ENCODE measurements around the gene SP3. TPM values are rescaled to one million over a fixed set of nuclear protein-coding genes. Genes with fewer than 3 reads are reported as not detected.
A peak's percentile ranks its signal among the peaks of the same experiment; 100 is the strongest.

SP3 gene
- polyA plus RNA-seq, 1 experiment, result 71.8 TPM

- Histone ChIP-seq H3K4me3 (ENCODE audit: low read depth, low read length) (no peak overlapping the region), H3K9me3 (ENCODE audit: control insufficient read depth, insufficient read depth, low read length) (no peaks in the 10 kb centered on the region), H3K27me3 (ENCODE audit: control insufficient read depth, insufficient read depth, low read length) (peaks cover 2% of the 10 kb centered on the region), H3K27ac (ENCODE audit: low read depth, low read length) (no peak overlapping the region)
- CTCF ChIA-PET, result no interaction called here
- DNase-seq (ENCODE audit: low read depth, low spot score), result no peak
- POLR2A ChIA-PET, result interaction anchor here (1.7 kb wide), 1 partner anchor 33 kb away, joined by 7 read pairs; no protein-coding TSS in a partner anchor
- no peak for TF ChIP-seq CTCF (IDR thresholded peaks at IDR 0.05; ENCODE audit: low read depth, low read length)
Measured at GRCh38 chr2:173998386-173998785, 33.2 kb upstream of the SP3 start.

- no peak for TF ChIP-seq CTCF (IDR thresholded peaks at IDR 0.05; ENCODE audit: low read depth, low read length)
- H3K27ac ChIP-seq (ENCODE audit: low read depth, low read length), result no peak overlapping the region
- H3K4me3 ChIP-seq (ENCODE audit: low read depth, low read length), result no peak overlapping the region
- POLR2A ChIA-PET, result interaction anchor here (1.7 kb wide), 1 partner anchor 32 kb away, joined by 7 read pairs; no protein-coding TSS in a partner anchor
- no peak for DNase-seq (ENCODE audit: low read depth, low spot score)
- peaks cover 2% of the 10 kb centered on the region for H3K27me3 ChIP-seq (ENCODE audit: control insufficient read depth, insufficient read depth, low read length)
- H3K9me3 ChIP-seq (ENCODE audit: control insufficient read depth, insufficient read depth, low read length), result no peaks in the 10 kb centered on the region
- CTCF ChIA-PET, result no interaction called here
Measured at GRCh38 chr2:173997753-173998152, 32.6 kb upstream of the SP3 start.

GRCh38 chr2:173997269-173997668 is 32.1 kb upstream of the SP3 start:
- H3K27ac ChIP-seq (ENCODE audit: low read depth, low read length), result peak overlapping the region; percentile 33
- peaks cover 2% of the 10 kb centered on the region for H3K27me3 ChIP-seq (ENCODE audit: control insufficient read depth, insufficient read depth, low read length)
- TF ChIP-seq CTCF (IDR thresholded peaks at IDR 0.05; ENCODE audit: low read depth, low read length), result no peak
- ChIA-PET POLR2A (no interaction called here), CTCF (no interaction called here)
- H3K4me3 ChIP-seq (ENCODE audit: low read depth, low read length), result no peak overlapping the region
- DNase-seq (ENCODE audit: low read depth, low spot score), result no peak
- no peaks in the 10 kb centered on the region for H3K9me3 ChIP-seq (ENCODE audit: control insufficient read depth, insufficient read depth, low read length)

- no peak overlapping the region for H3K27ac ChIP-seq (ENCODE audit: low read depth, low read length)
- CTCF ChIA-PET, result no interaction called here
- POLR2A ChIA-PET, result no interaction called here
Measured at GRCh38 chr2:173996766-173997165, 31.6 kb upstream of the SP3 start.

GRCh38 chr2:173993459-173993858 is 28.3 kb upstream of the SP3 start:
- DNase-seq (ENCODE audit: low read depth, low spot score), result no peak
- Histone ChIP-seq H3K9me3 (ENCODE audit: control insufficient read depth, insufficient read depth, low read length) (no peaks in the 10 kb centered on the region), H3K27ac (ENCODE audit: low read depth, low read length) (no peak overlapping the region), H3K27me3 (ENCODE audit: control insufficient read depth, insufficient read depth, low read length) (peaks cover 2% of the 10 kb centered on the region), H3K4me3 (ENCODE audit: low read depth, low read length) (no peak overlapping the region)
- no peak for TF ChIP-seq CTCF (IDR thresholded peaks at IDR 0.05; ENCODE audit: low read depth, low read length)
- CTCF ChIA-PET, result no interaction called here
- POLR2A ChIA-PET, result no interaction called here

More at GRCh38 chr2:173996766-173997165, 31.6 kb upstream of the SP3 start:
- Histone ChIP-seq H3K4me3 (ENCODE audit: low read depth, low read length) (no peak overlapping the region), H3K9me3 (ENCODE audit: control insufficient read depth, insufficient read depth, low read length) (no peaks in the 10 kb centered on the region), H3K27me3 (ENCODE audit: control insufficient read depth, insufficient read depth, low read length) (peaks cover 2% of the 10 kb centered on the region)
- DNase-seq (ENCODE audit: low read depth, low spot score), result no peak
- TF ChIP-seq CTCF (IDR thresholded peaks at IDR 0.05; ENCODE audit: low read depth, low read length), result no peak
